ENCODE results near the gene KIF4B.

DNA sequence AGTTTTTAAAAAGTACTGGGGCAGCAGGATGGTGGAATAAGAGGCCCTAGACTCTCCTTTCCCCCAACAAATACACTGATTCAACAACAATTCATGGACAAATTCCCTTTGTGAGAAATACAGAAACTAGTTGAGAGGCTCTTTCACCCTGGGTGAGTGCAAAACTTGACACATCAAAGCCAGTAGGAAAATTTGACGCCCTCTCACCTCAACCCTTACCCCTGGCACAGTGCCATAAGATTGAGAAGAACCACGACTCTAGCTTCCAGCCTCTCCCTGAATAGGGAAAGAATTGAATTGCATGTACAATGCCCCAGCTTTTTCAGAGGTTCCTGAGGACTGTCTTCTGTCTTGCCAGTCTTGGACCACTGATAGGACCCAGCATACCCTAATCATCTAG, 12.3 kb downstream of the KIF4B start:
- TF ChIP-seq, protein P1, sequence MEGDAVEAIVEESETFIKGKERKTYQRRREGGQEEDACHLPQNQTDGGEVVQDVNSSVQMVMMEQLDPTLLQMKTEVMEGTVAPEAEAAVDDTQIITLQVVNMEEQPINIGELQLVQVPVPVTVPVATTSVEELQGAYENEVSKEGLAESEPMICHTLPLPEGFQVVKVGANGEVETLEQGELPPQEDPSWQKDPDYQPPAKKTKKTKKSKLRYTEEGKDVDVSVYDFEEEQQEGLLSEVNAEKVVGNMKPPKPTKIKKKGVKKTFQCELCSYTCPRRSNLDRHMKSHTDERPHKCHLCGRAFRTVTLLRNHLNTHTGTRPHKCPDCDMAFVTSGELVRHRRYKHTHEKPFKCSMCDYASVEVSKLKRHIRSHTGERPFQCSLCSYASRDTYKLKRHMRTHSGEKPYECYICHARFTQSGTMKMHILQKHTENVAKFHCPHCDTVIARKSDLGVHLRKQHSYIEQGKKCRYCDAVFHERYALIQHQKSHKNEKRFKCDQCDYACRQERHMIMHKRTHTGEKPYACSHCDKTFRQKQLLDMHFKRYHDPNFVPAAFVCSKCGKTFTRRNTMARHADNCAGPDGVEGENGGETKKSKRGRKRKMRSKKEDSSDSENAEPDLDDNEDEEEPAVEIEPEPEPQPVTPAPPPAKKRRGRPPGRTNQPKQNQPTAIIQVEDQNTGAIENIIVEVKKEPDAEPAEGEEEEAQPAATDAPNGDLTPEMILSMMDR (IDR thresholded peaks at IDR 0.05; ENCODE audit: poor library complexity), result no peak
- TF ChIP-seq EZH2phosphoT487 (IDR thresholded peaks at IDR 0.05; ENCODE audit: low read depth, severe bottlenecking, unreplicated experiment), result no peak
- no peak for TF ChIP-seq EZH2 (IDR thresholded peaks at IDR 0.05; ENCODE audit: borderline replicate concordance)
